ENCODE results near the gene PIK3CD. TPM values are rescaled to one million over a fixed set of nuclear protein-coding genes. Genes with fewer than 3 reads are reported as not detected.

PIK3CD gene
- total RNA-seq, 6 experiments from 2014 or later, result 7.3 to 14.6 (median 9.2) TPM

DNA sequence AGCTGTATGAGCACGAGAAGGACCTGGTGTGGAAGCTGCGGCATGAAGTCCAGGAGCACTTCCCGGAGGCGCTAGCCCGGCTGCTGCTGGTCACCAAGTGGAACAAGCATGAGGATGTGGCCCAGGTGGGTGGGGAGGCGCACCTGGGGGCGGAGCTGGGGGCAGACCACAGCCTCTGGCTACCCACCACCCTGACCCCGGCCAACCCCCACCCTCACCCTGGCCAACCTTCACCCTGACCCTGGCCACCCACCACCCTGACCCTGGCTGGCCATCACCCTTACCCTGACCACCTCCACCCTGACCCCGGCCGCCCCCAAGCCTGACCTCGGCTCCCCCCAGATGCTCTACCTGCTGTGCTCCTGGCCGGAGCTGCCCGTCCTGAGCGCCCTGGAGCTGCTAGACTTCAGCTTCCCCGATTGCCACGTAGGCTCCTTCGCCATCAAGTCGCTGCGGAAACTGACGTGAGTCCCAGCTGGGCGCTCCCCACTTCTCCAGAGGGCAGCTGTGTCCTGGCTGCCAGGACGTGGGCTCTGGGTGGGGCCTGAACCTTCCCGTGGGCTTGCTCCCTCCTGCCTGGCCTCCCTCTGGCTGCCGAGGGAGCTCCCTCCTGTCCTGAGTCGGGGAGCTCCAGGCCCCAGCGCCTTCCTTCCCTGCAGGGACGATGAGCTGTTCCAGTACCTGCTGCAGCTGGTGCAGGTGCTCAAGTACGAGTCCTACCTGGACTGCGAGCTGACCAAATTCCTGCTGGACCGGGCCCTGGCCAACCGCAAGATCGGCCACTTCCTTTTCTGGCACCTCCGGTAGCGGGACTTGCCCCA, 69.5 kb downstream of the PIK3CD start:
- H3K27ac Mint-ChIP-seq, result no peak overlapping the region
- peaks cover 11% of the 10 kb centered on the region for H3K4me1 Mint-ChIP-seq (ENCODE audit: low read depth)
- no peak overlapping the region for H3K4me3 Mint-ChIP-seq
- DNase-seq, result no peak
- peaks cover 14% of the 10 kb centered on the region for H3K9me3 Mint-ChIP-seq
- H3K27me3 Mint-ChIP-seq (ENCODE audit: insufficient read depth), result no peaks in the 10 kb centered on the region; the same call in 1 of the 2 replicates
- TF ChIP-seq, protein P1, sequence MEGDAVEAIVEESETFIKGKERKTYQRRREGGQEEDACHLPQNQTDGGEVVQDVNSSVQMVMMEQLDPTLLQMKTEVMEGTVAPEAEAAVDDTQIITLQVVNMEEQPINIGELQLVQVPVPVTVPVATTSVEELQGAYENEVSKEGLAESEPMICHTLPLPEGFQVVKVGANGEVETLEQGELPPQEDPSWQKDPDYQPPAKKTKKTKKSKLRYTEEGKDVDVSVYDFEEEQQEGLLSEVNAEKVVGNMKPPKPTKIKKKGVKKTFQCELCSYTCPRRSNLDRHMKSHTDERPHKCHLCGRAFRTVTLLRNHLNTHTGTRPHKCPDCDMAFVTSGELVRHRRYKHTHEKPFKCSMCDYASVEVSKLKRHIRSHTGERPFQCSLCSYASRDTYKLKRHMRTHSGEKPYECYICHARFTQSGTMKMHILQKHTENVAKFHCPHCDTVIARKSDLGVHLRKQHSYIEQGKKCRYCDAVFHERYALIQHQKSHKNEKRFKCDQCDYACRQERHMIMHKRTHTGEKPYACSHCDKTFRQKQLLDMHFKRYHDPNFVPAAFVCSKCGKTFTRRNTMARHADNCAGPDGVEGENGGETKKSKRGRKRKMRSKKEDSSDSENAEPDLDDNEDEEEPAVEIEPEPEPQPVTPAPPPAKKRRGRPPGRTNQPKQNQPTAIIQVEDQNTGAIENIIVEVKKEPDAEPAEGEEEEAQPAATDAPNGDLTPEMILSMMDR (IDR thresholded peaks at IDR 0.05), result no peak
- H3K36me3 Mint-ChIP-seq (ENCODE audit: low read depth), result peaks cover 19% of the 10 kb centered on the region

DNA sequence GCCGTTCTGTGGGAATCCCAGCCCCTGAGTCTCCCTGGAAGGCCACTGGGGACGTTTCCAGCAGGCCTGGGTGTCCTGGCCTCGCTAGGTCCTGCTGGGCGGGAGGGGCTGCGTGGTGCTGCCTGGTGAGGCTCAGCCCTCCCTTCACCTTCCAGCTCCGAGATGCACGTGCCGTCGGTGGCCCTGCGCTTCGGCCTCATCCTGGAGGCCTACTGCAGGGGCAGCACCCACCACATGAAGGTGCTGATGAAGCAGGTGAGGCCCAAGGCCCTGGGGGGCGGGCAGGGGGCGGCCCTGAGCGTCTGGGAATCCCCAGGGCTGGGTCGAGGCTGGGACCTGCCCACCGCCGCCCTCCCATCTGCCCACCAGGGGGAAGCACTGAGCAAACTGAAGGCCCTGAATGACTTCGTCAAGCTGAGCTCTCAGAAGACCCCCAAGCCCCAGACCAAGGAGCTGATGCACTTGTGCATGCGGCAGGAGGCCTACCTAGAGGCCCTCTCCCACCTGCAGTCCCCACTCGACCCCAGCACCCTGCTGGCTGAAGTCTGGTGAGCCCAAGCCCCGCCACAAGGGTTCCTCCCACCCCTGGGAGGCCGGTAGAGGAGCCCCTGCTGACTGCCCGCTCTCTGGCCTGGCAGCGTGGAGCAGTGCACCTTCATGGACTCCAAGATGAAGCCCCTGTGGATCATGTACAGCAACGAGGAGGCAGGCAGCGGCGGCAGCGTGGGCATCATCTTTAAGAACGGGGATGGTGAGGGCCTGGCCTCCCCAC, 70.3 kb downstream of the PIK3CD start:
- DNase-seq, result no peak
- TF ChIP-seq, protein P1 (IDR thresholded peaks at IDR 0.05), result peak; percentile 84

DNA sequence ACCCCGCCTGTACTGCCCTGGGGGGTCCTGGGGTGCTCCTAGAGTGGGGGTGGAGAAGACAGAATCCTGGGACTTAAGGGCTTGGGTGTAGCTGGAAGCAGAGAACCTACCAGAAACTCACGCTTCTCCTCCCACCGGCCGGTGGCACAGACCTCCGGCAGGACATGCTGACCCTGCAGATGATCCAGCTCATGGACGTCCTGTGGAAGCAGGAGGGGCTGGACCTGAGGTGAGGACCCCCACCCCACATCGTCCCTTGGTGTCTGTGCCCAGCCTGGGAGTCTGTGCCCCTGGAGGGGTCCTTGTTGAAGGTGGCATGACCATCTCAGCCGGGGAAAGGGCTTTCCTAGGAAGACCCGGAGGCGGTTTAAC, 70.8 kb downstream of the PIK3CD start:
- DNase-seq, result no peak
- Mint-ChIP-seq H3K4me3 (no peak overlapping the region), H3K36me3 (ENCODE audit: low read depth) (peaks cover 19% of the 10 kb centered on the region), H3K27me3 (ENCODE audit: insufficient read depth) (no peaks in the 10 kb centered on the region; the same call in none of the 2 replicates), H3K4me1 (ENCODE audit: low read depth) (peaks cover 11% of the 10 kb centered on the region), H3K27ac (no peak overlapping the region), H3K9me3 (peaks cover 14% of the 10 kb centered on the region)
- TF ChIP-seq, protein P1 (IDR thresholded peaks at IDR 0.05), result no peak

More for the DNA sequence above, 70.3 kb downstream of the PIK3CD start:
- Mint-ChIP-seq H3K27ac (no peak overlapping the region), H3K27me3 (ENCODE audit: insufficient read depth) (no peaks in the 10 kb centered on the region; the same call in none of the 2 replicates), H3K9me3 (peaks cover 14% of the 10 kb centered on the region), H3K4me1 (ENCODE audit: low read depth) (peaks cover 11% of the 10 kb centered on the region), H3K36me3 (ENCODE audit: low read depth) (peaks cover 19% of the 10 kb centered on the region), H3K4me3 (no peak overlapping the region)

DNA sequence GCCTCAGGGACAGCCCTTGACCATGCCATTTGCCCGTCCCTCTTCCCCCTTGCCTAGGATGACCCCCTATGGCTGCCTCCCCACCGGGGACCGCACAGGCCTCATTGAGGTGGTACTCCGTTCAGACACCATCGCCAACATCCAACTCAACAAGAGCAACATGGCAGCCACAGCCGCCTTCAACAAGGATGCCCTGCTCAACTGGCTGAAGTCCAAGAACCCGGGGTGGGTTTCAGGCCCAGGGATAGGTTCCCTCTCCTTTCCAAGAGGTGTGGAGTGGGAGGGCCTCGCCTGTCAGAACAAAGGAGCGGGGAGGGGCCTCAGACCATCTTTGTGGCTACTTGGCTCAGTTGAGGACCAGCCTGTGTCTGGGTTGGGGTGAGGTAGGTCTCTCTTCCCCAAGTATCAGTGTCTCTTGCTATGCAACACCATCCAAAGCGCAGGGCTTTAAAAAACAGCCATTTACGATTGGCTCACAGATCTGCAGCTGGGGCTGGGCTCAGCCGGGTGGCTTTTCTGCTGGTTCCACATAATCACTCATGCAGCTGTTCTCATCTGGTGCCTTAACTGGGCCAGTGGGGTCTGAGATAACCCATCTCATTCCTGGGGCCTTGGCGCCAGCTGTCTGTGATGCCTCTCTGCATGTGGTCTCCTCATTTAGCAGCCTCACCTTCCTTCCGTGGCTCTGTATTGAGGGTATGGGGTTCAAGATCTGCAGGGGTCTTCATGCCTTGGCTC, 71.7 kb downstream of the PIK3CD start:
- peaks cover 19% of the 10 kb centered on the region for H3K36me3 Mint-ChIP-seq (ENCODE audit: low read depth)
- TF ChIP-seq, protein P1 (IDR thresholded peaks at IDR 0.05), result no peak
- peaks cover 11% of the 10 kb centered on the region for H3K4me1 Mint-ChIP-seq (ENCODE audit: low read depth)
- peaks cover 14% of the 10 kb centered on the region for H3K9me3 Mint-ChIP-seq
- no peak overlapping the region for H3K4me3 Mint-ChIP-seq
- DNase-seq, result no peak
- no peaks in the 10 kb centered on the region; the same call in none of the 2 replicates for H3K27me3 Mint-ChIP-seq (ENCODE audit: insufficient read depth)
- H3K27ac Mint-ChIP-seq, result no peak overlapping the region

DNA sequence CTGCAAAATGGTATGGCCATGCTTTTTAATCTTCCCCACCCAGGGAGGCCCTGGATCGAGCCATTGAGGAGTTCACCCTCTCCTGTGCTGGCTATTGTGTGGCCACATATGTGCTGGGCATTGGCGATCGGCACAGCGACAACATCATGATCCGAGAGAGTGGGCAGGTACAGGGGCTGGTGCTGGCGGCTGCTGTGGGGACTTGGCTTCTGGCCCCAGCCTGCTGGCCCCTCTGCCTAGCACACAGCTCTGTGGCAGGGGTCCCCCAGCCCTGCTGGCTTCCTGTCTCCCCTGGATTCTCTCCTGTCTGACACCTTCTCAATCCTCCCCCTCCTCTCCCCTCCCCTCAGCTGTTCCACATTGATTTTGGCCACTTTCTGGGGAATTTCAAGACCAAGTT, 72.4 kb downstream of the PIK3CD start:
- peaks cover 19% of the 10 kb centered on the region for H3K36me3 Mint-ChIP-seq (ENCODE audit: low read depth)
- TF ChIP-seq, protein P1 (IDR thresholded peaks at IDR 0.05), result no peak
- DNase-seq, result no peak
- H3K4me1 Mint-ChIP-seq (ENCODE audit: low read depth), result peaks cover 8% of the 10 kb centered on the region
- peaks cover 14% of the 10 kb centered on the region for H3K9me3 Mint-ChIP-seq
- H3K4me3 Mint-ChIP-seq, result no peak overlapping the region
- peaks cover 2% of the 10 kb centered on the region for H3K27me3 Mint-ChIP-seq (ENCODE audit: insufficient read depth)
- H3K27ac Mint-ChIP-seq, result no peak overlapping the region

All from HFFc6 (cell line).